Activated CD8-positive, alpha-beta T cell treated with anti-CD3 and anti-CD28 coated beads for 36 hours (primary cell): ENCODE data around the gene VTA1. TPM values are rescaled to one million over a fixed set of nuclear protein-coding genes. Genes with fewer than 3 reads are reported as not detected.

Experiments used
- ATAC-seq: fragments of 200-7000 bp; cut with Tn5 transposase; one replicate; pipeline ENCODE4 v1.10.0; 2021; ENCODE audit warnings: mild to moderate bottlenecking, moderate library complexity
- CTCF ChIA-PET: fragments of 350-600 bp; sonication (Branson Sonifier 250); formaldehyde crosslinking; loops from one replicate; lab custom pipeline; 2021; ENCODE audit warnings: antibody characterized with exemption; lab: Charles Lee
- POLR2A ChIA-PET: fragments of 350-600 bp; sonication (Branson Sonifier 250); formaldehyde crosslinking; loops from one replicate; lab custom pipeline; 2021; ENCODE audit warnings: antibody characterized with exemption; lab: Charles Lee
- DNase-seq: peaks from one replicate; pipeline ENCODE4 v3.0.0-alpha.2; 2020
- H3K27ac Mint-ChIP-seq: one replicate; pipeline ENCODE4 v1.8.0; 2021; ENCODE audit warnings: mild to moderate bottlenecking, mixed read lengths
- H3K27me3 Mint-ChIP-seq: one replicate; pipeline ENCODE4 v1.8.0; 2021; ENCODE audit warnings: mixed read lengths
- H3K36me3 Mint-ChIP-seq: one replicate; pipeline ENCODE4 v1.8.0; 2021; ENCODE audit warnings: low read depth, mixed read lengths
- H3K4me1 Mint-ChIP-seq: one replicate; pipeline ENCODE4 v1.8.0; 2021; ENCODE audit warnings: low read depth, mixed read lengths
- H3K4me3 Mint-ChIP-seq: one replicate; pipeline ENCODE4 v1.8.0; 2021; ENCODE audit warnings: mild to moderate bottlenecking, moderate library complexity, mixed read lengths
- H3K9me3 Mint-ChIP-seq: one replicate; pipeline ENCODE4 v1.8.0; 2021; ENCODE audit warnings: mixed read lengths
- CTCF ChIP-seq: fragments of 200-600 bp; IDR thresholded peaks from one replicate; pipeline ENCODE4 v1.8.0; 2022; ENCODE audit warnings: antibody characterized with exemption, mild to moderate bottlenecking
- intact Hi-C: fragments of 100-400 bp; cut with micrococcal nuclease; formaldehyde crosslinking; loops from one replicate; pipeline ENCODE4 v1.10.0; 2022
- total RNA-seq, 2 experiments: library from RNA; stranded (reverse); gene quantifications; one replicate each; pipeline ENCODE4 v1.2.3, GENCODE V29; 2021

The VTA1 gene
- total RNA-seq, 2 experiments from 2014 or later: 53.8 to 57.1 TPM

- DNase-seq (no peak), ATAC-seq (no peak)
- no peak for TF ChIP-seq CTCF
- H3K27me3 Mint-ChIP-seq: peaks cover 6% of the 10 kb centered on the region
- no peaks in the 10 kb centered on the region for H3K9me3 Mint-ChIP-seq
- H3K4me3 Mint-ChIP-seq: no peak overlapping the region
- ChIA-PET CTCF (no interaction called here), POLR2A (no interaction called here)
- intact Hi-C loops: no loop called here
- no peak overlapping the region for H3K27ac Mint-ChIP-seq
- no peaks in the 10 kb centered on the region for H3K36me3 Mint-ChIP-seq
- H3K4me1 Mint-ChIP-seq: no peaks in the 10 kb centered on the region
These were observed 28.7 kb upstream of the VTA1 start for GRCh38 chr6:142118328-142118727.

- H3K4me1 Mint-ChIP-seq: no peaks in the 10 kb centered on the region
- H3K36me3 Mint-ChIP-seq: no peaks in the 10 kb centered on the region
- no peak for ATAC-seq
- no peak for TF ChIP-seq CTCF
- ChIA-PET CTCF (no interaction called here), POLR2A (no interaction called here)
- H3K4me3 Mint-ChIP-seq: no peak overlapping the region
- no peak for DNase-seq
- H3K27ac Mint-ChIP-seq: no peak overlapping the region
- no peaks in the 10 kb centered on the region for H3K9me3 Mint-ChIP-seq
- H3K27me3 Mint-ChIP-seq: peaks cover 5% of the 10 kb centered on the region
- intact Hi-C loops: no loop called here
These were observed 28.1 kb upstream of the VTA1 start for GRCh38 chr6:142118925-142119324.

GRCh38 chr6:142121342-142121741 lies 25.7 kb upstream of the VTA1 start:
- CTCF ChIA-PET: interaction anchor here (4.6 kb wide), 1 partner anchor 9 kb away, joined by 27 read pairs; no protein-coding TSS in a partner anchor
- POLR2A ChIA-PET: no interaction called here

DNA sequence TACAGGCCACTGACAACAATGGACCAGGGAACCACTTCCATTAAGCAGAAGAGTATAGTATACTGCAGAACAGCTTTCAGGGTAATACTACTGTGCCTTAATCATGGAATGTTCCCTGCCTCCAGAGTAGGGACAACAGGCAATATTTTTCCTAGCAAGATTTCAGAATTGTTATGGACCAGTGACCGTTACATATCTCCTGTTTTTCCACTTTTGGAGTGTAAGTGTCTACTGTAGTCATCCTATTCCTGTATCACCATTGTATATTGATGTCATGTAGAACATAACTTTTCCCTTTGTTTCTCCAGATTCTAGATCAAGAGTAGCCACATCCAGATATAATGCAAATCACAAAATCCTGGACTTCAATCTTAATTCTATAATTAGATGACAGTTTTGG lies 16.2 kb upstream of the VTA1 start:
- no peak for TF ChIP-seq CTCF
- CTCF ChIA-PET: no interaction called here
- intact Hi-C loops: no loop called here
- Mint-ChIP-seq H3K4me3 (no peak overlapping the region), H3K4me1 (no peaks in the 10 kb centered on the region), H3K27ac (no peak overlapping the region), H3K27me3 (peaks cover 15% of the 10 kb centered on the region), H3K36me3 (no peaks in the 10 kb centered on the region), H3K9me3 (no peaks in the 10 kb centered on the region)
- ATAC-seq (no peak), DNase-seq (no peak)
- POLR2A ChIA-PET: no interaction called here

More at GRCh38 chr6:142121342-142121741, 25.7 kb upstream of the VTA1 start:
- no peak for ATAC-seq
- Mint-ChIP-seq H3K4me1 (no peaks in the 10 kb centered on the region), H3K27ac (no peak overlapping the region), H3K36me3 (no peaks in the 10 kb centered on the region), H3K4me3 (no peak overlapping the region), H3K9me3 (no peaks in the 10 kb centered on the region), H3K27me3 (peaks cover 3% of the 10 kb centered on the region)
- TF ChIP-seq CTCF: no peak
- DNase-seq: no peak
- intact Hi-C loops: no loop called here

DNA sequence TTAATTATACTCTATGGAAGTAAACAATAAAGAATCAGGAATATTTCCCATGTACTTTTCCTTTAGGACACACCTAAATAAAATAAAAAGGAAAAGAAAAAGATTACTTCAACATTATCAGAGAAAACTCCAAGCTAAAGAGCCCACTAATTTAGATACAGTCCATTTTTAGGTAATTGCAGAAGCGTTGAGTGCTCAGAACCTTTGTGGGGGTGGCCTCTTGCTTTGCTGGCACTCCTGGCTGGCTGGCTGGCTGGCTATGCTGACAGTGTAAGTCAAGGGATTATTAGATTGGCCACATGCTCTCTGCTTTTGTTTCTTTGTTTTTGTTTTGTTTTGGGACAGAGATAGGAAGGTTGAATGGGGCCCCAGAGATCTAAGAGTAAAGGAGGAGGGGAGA lies 14.4 kb upstream of the VTA1 start, which contains the start of gene GJE1:
Gene GJE1 (plus strand): TSS at position 301 of the 400 bp plus-strand sequence. CDS start 234 bp downstream, outside the sequence.
- Mint-ChIP-seq H3K4me1 (no peaks in the 10 kb centered on the region), H3K4me3 (no peak within 1 kb of the TSS), H3K36me3 (no peaks in the 10 kb centered on the region), H3K9me3 (no peaks in the 10 kb centered on the region), H3K27me3 (peaks cover 18% of the 10 kb centered on the region), H3K27ac (no peak within 1 kb of the TSS)
- ChIA-PET CTCF (no interaction called here), POLR2A (no interaction called here)
- ATAC-seq (no peak), DNase-seq (no peak)
- intact Hi-C loops: no loop called here
- no peak for TF ChIP-seq CTCF
